Measurements from ENCODE around the gene DARS1. TPM values are rescaled to one million over a fixed set of nuclear protein-coding genes. Genes with fewer than 3 reads are reported as not detected.

DARS1 gene
- total RNA-seq, 1 donor from 2014 or later, result 64.5 TPM

- DNase-seq (ENCODE audit: low read depth, low spot score), result no peak
These were observed 37.9 kb downstream of the DARS1 start for GRCh38 chr2:135947483-135947882.

- no peak for DNase-seq (ENCODE audit: low read depth, low spot score)
These were observed 39.9 kb downstream of the DARS1 start for GRCh38 chr2:135945526-135945925.

GRCh38 chr2:135944625-135945024 lies 40.8 kb downstream of the DARS1 start:
- no peak for DNase-seq (ENCODE audit: low read depth, low spot score)

GRCh38 chr2:135942936-135943688 lies 42.3 kb downstream of the DARS1 start:
- DNase-seq (ENCODE audit: low read depth, low spot score), result no peak

- no peak for DNase-seq (ENCODE audit: low read depth, low spot score)
These were observed 48.9 kb downstream of the DARS1 start for GRCh38 chr2:135936524-135936923.

- DNase-seq (ENCODE audit: low read depth, low spot score), result no peak
These were observed 49.5 kb downstream of the DARS1 start for GRCh38 chr2:135935914-135936313.

- no peak for DNase-seq (ENCODE audit: low read depth, low spot score)
These were observed 53.5 kb downstream of the DARS1 start for GRCh38 chr2:135931776-135932443.

- no peak for DNase-seq (ENCODE audit: low read depth, low spot score)
These were observed 58.8 kb downstream of the DARS1 start for GRCh38 chr2:135926605-135927004.

- DNase-seq (ENCODE audit: low read depth, low spot score), result no peak
These were observed 59.9 kb downstream of the DARS1 start for GRCh38 chr2:135925571-135925970.

- DNase-seq (ENCODE audit: low read depth, low spot score), result peak; percentile 7
These were observed 69.2 kb downstream of the DARS1 start for GRCh38 chr2:135916207-135916606.

GRCh38 chr2:135914485-135914884 lies 70.9 kb downstream of the DARS1 start:
- no peak for DNase-seq (ENCODE audit: low read depth, low spot score)

- DNase-seq (ENCODE audit: low read depth, low spot score), result no peak
These were observed 71.6 kb downstream of the DARS1 start for GRCh38 chr2:135913727-135914365.

- peak; percentile 20 for DNase-seq (ENCODE audit: low read depth, low spot score)
These were observed 75.5 kb downstream of the DARS1 start for GRCh38 chr2:135909976-135910375.

- no peak for DNase-seq (ENCODE audit: low read depth, low spot score)
These were observed 79.7 kb downstream of the DARS1 start for GRCh38 chr2:135905679-135906078.

- DNase-seq (ENCODE audit: low read depth, low spot score), result no peak
These were observed 81.0 kb downstream of the DARS1 start for GRCh38 chr2:135904341-135904989.

- no peak for DNase-seq (ENCODE audit: low read depth, low spot score)
These were observed 81.8 kb downstream of the DARS1 start for GRCh38 chr2:135903650-135904049.

GRCh38 chr2:135899567-135899966 lies 85.9 kb downstream of the DARS1 start:
- no peak for DNase-seq (ENCODE audit: low read depth, low spot score)

GRCh38 chr2:135898234-135898786 lies 87.1 kb downstream of the DARS1 start:
- no peak for DNase-seq (ENCODE audit: low read depth, low spot score)

GRCh38 chr2:135894930-135895329 lies 90.5 kb downstream of the DARS1 start:
- no peak for DNase-seq (ENCODE audit: low read depth, low spot score)

- DNase-seq (ENCODE audit: low read depth, low spot score), result no peak
These were observed 92.0 kb downstream of the DARS1 start for GRCh38 chr2:135893374-135893794.

GRCh38 chr2:135890835-135891234 lies 94.6 kb downstream of the DARS1 start:
- no peak for DNase-seq (ENCODE audit: low read depth, low spot score)

- DNase-seq (ENCODE audit: low read depth, low spot score), result no peak
These were observed 95.3 kb downstream of the DARS1 start for GRCh38 chr2:135890149-135890548.
